OCI-LY1 (cell line): ENCODE results near the gene FEM1C.

ENCODE experiments used
- H2AFZ ChIP-seq: fragments of 200-600 bp; sonication (generic), shearing (Covaris generic); 2 replicates; pipeline ENCODE4 v1.6.0; 2014; ENCODE audit warnings: antibody characterized with exemption, mild to moderate bottlenecking, low read length
- H3F3A ChIP-seq: fragments of 200-600 bp; sonication (generic), shearing (Covaris generic); 2 replicates; pipeline ENCODE4 v1.6.0; 2014; ENCODE audit warnings: mild to moderate bottlenecking, antibody characterized with exemption, low read length, moderate library complexity; ENCODE audit not compliant: insufficient read depth
- H3K27ac ChIP-seq: fragments of 200-600 bp; sonication (generic); 2 replicates; pipeline ENCODE4 v1.5.1; 2014; ENCODE audit warnings: low read length, mixed run types, mild to moderate bottlenecking, low read depth; ENCODE audit not compliant: poor library complexity, severe bottlenecking
- H3K27me3 ChIP-seq: fragments of 200-600 bp; sonication (generic); 2 replicates; pipeline ENCODE4 v1.6.0; 2014; ENCODE audit warnings: antibody characterized with exemption, mild to moderate bottlenecking, low read length, moderate library complexity; ENCODE audit not compliant: insufficient read depth
- H3K36me3 ChIP-seq: fragments of 200-600 bp; sonication (generic); 2 replicates; pipeline ENCODE4 v1.6.1; 2014; ENCODE audit warnings: mild to moderate bottlenecking, antibody characterized with exemption, low read length, moderate library complexity, mixed read lengths; ENCODE audit not compliant: insufficient read depth
- H3K4me1 ChIP-seq: fragments of 200-600 bp; sonication (generic); 2 replicates; pipeline ENCODE4 v1.5.1; 2014; ENCODE audit warnings: mild to moderate bottlenecking, low read length, moderate library complexity; ENCODE audit not compliant: insufficient read depth, severe bottlenecking
- H3K4me2 ChIP-seq: fragments of 200-600 bp; sonication (generic), shearing (Covaris generic); 2 replicates; pipeline ENCODE4 v1.6.1; 2014; ENCODE audit warnings: low read length
- H3K4me3 ChIP-seq: fragments of 200-600 bp; sonication (generic); 2 replicates; pipeline ENCODE4 v1.5.1; 2014; ENCODE audit warnings: low read length, low read depth, mild to moderate bottlenecking, mixed read lengths; ENCODE audit not compliant: poor library complexity, severe bottlenecking
- H3K79me2 ChIP-seq: fragments of 200-600 bp; shearing (Covaris generic); 2 replicates; pipeline ENCODE4 v1.6.1; 2016; ENCODE audit warnings: mixed run types, low read length, mixed read lengths; ENCODE audit not compliant: insufficient read depth
- H3K9ac ChIP-seq: fragments of 200-600 bp; sonication (generic), shearing (Covaris generic); 2 replicates; pipeline ENCODE4 v1.6.1; 2014; ENCODE audit warnings: mild to moderate bottlenecking, low read length, mixed read lengths
- H3K9me2 ChIP-seq: fragments of 200-600 bp; sonication (generic), shearing (Covaris generic); 2 replicates; pipeline ENCODE4 v1.6.1; 2014; ENCODE audit warnings: low read depth, mild to moderate bottlenecking, low read length, mixed read lengths
- H3K9me3 ChIP-seq: fragments of 200-600 bp; shearing (Covaris generic); 2 replicates; pipeline ENCODE4 v1.6.1; 2014; ENCODE audit warnings: low read length, mixed read lengths
- H4K20me1 ChIP-seq: fragments of 200-600 bp; sonication (generic), shearing (Covaris generic); 2 replicates; pipeline ENCODE4 v1.6.0; 2016; ENCODE audit warnings: mild to moderate bottlenecking, low read length; ENCODE audit not compliant: insufficient read depth
- CTCF ChIP-seq: fragments of 200-600 bp; sonication (generic), shearing (Covaris generic); IDR thresholded peaks from 2 replicates; pipeline ENCODE4 v1.5.1; 2017; ENCODE audit warnings: mild to moderate bottlenecking, antibody characterized with exemption, low read length, moderate library complexity, mixed read lengths
- EZH2 ChIP-seq: fragments of 200-600 bp; sonication (generic), shearing (Covaris generic); IDR thresholded peaks from 2 replicates; pipeline ENCODE4 v1.8.0; 2017; ENCODE audit warnings: borderline replicate concordance, mixed run types, mild to moderate bottlenecking, antibody characterized with exemption, low read length, moderate library complexity, mixed read lengths

The FEM1C gene

GRCh38 chr5:115531787-115532367, 12.7 kb downstream of the FEM1C start:
- Histone ChIP-seq H2AFZ (no peak overlapping the region), H3K4me1 (no peaks in the 10 kb centered on the region), H3K27ac (no peak overlapping the region), H3K9me2 (no peaks in the 10 kb centered on the region), H3K36me3 (peaks cover 59% of the 10 kb centered on the region), H3F3A (no peaks in the 10 kb centered on the region), H3K4me3 (no peak overlapping the region), H3K27me3 (no peaks in the 10 kb centered on the region), H3K9me3 (0 out of 2 replicates have a peak, but pooled peaks cover 2% of the 10 kb centered on the region), H3K4me2 (no peak overlapping the region), H3K79me2 (peaks cover 84% of the 10 kb centered on the region), H3K9ac (no peak overlapping the region), H4K20me1 (no peaks in the 10 kb centered on the region)
- TF ChIP-seq CTCF (no peak), EZH2 (no peak)

- TF ChIP-seq EZH2 (no peak), CTCF (no peak)
- Histone ChIP-seq H3K36me3 (peaks cover 54% of the 10 kb centered on the region), H3K9me3 (0 out of 2 replicates have a peak, but pooled peaks cover 2% of the 10 kb centered on the region), H3K9ac (no peak overlapping the region), H3K4me2 (no peak overlapping the region), H2AFZ (no peak overlapping the region), H3F3A (no peaks in the 10 kb centered on the region), H3K79me2 (peaks cover 79% of the 10 kb centered on the region), H3K9me2 (no peaks in the 10 kb centered on the region), H4K20me1 (no peaks in the 10 kb centered on the region), H3K27ac (no peak overlapping the region), H3K4me1 (no peaks in the 10 kb centered on the region), H3K4me3 (no peak overlapping the region), H3K27me3 (no peaks in the 10 kb centered on the region)
Observed at GRCh38 chr5:115531380-115531779, 13.2 kb downstream of the FEM1C start.

GRCh38 chr5:115530426-115530825, 14.1 kb downstream of the FEM1C start:
- Histone ChIP-seq H3K4me3 (no peak overlapping the region), H3F3A (no peaks in the 10 kb centered on the region), H2AFZ (no peak overlapping the region), H3K36me3 (peaks cover 46% of the 10 kb centered on the region), H3K79me2 (peaks cover 69% of the 10 kb centered on the region), H3K4me2 (no peak overlapping the region), H4K20me1 (no peaks in the 10 kb centered on the region), H3K9ac (no peak overlapping the region), H3K27me3 (no peaks in the 10 kb centered on the region), H3K9me3 (no peaks in the 10 kb centered on the region), H3K4me1 (no peaks in the 10 kb centered on the region), H3K9me2 (no peaks in the 10 kb centered on the region), H3K27ac (no peak overlapping the region)
- TF ChIP-seq CTCF (no peak), EZH2 (no peak)
